ENCODE results near the gene SLC7A10.
"Not testable (repeated sequence)": the region's sequence is repeated elsewhere in the genome, so short reads cannot be mapped to it uniquely, and the experiment has no call there.

SLC7A10 gene

GRCh38 chr19:33175156-33175782, 50.4 kb downstream of the SLC7A10 start:
- no peak for DNase-seq

GRCh38 chr19:33174186-33174585, 51.5 kb downstream of the SLC7A10 start:
- no peak for DNase-seq

- no peak for DNase-seq
Observed at GRCh38 chr19:33171916-33172359, 53.7 kb downstream of the SLC7A10 start.

DNA sequence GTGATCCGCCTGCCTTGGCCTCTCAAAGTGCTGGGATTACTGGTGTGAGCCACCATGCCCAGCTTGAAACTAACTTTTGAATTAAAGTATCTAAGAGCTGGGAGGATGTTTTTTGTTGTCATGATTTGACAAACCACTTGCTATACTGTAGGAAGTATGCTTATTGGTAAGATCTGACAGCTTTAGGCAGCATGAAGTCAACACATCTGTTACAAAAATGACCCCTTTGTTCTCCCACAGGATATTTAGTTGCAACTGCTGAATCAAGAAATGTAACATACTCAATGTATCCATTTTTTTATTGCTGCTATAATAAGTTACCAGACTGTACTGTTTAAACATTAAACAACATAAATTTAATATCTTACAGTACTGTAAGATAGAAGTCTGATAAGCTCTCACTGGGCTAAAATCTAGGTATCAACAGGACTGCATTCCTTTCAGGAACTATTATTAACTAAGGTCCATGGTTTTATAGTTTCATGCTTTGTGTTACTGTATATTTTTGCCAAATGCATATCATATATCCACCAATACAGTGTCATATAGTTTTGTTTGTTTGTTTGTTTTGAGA, 54.3 kb downstream of the SLC7A10 start:
- DNase-seq, result no peak

DNA sequence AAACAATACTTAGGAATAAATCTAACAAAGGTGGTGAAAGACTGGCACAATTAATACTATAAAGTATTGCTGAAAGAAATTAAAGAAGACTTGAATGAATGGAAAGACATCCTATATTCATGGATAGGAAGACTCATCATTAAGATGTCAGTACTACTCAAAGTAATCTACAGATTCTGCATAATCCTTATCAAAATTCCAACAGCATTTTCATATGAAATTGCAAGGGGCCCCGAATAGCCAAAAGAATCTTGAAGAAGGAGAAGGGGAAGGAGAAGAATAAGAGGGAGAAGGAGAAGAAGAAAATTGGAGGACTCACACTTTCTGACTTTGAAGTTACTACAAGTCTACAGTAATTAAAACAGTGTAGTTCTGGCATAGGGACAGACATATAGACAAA, 57.1 kb downstream of the SLC7A10 start:
- DNase-seq, result no peak

GRCh38 chr19:33167438-33167837, 58.2 kb downstream of the SLC7A10 start:
- DNase-seq, result no peak

DNA sequence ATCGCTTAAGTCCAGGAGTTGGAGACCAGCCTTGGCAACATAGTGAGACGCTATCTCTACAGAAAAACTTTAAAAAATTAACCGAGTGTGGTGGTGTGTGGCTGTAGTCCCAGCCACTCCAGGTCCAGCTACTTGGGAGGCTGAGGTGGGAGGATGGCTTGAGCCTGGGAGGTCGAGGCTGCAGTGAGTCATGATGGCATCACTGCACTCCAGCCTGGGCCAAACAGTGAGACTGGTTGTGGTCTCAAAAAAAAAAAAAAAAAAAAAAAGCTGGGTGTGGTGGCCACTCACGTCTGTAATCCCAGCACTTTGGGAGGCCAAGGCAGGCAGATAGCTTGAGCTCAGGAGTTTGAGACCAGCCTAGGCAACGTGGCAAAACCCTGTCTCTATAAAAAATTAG, 59.6 kb downstream of the SLC7A10 start:
- DNase-seq, result not testable (repeated sequence)

DNA sequence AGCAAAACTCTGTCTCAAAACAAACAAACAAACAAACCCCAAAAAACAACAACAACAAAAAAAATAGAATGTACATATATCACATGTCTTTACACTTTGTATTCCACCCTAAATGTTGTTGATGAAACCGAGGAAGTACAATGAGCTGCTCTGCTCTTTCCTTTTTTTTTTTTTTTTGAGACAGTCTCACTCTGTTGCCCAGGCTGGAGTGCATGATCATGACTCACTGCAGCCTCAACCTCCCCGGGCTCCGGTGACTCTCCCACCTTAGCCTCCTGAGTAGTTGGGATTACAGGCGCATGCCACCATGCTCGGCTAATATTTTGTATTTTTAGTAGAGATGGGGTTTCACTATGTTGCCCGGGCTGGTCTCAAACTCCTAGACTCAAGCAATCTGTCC, 62.2 kb downstream of the SLC7A10 start:
- DNase-seq, result no peak

DNA sequence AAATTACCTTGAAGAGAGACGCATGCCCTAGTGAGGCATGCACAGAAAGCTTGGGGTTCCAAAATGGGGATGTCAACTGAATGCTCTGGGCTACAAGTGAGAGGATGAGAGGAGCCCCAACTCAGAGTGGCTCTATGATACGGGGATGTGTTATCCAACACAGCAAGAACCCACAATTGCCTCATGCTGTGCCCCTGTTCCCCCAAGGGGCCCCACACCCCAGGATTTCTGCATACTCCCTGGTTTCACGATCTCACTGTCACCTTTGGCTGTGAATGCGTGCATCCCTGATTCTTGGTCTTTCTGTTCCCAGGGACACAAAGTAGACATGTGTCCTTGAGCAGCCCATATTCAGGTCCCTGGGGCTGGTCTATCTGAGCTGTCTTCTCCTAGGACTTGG, 64.4 kb downstream of the SLC7A10 start:
- no peak for DNase-seq

GRCh38 chr19:33159893-33160292, 65.8 kb downstream of the SLC7A10 start:
- DNase-seq, result no peak

GRCh38 chr19:33159149-33159548, 66.5 kb downstream of the SLC7A10 start:
- no peak for DNase-seq

Measured in activated T-cell treated with anti-CD3 and anti-CD28 coated beads, Interleukin-2, amount 50 U/mL, for 1 hour (primary cell).